Measurements from ENCODE around the gene BDKRB2. TPM values are rescaled to one million over a fixed set of nuclear protein-coding genes. Genes with fewer than 3 reads are reported as not detected.
A peak's percentile ranks its signal among the peaks of the same experiment; 100 is the strongest.

Gene BDKRB2
- total and polyA plus RNA-seq, 2 of the 4 experiments (the other 2 are of a cell fraction), result 60.9 to 73.1 TPM

- Histone ChIP-seq H2AFZ (replicated peaks; ENCODE audit: low read length, poor library complexity) (no peak overlapping the region), H2AK9ac (replicated peaks; ENCODE audit: low read depth, low read length, poor library complexity) (peak overlapping the region; percentile 1), H3K4me2 (ENCODE audit: low read depth, low read length) (no peak overlapping the region), H3K36me3 (ENCODE audit: control insufficient read depth, insufficient read depth, low read length) (peaks cover 82% of the 10 kb centered on the region), H4K91ac (ENCODE audit: insufficient read depth, low read depth, low read length) (peak overlapping the region; percentile 64), H3K14ac (replicated peaks; ENCODE audit: low read depth, low read length) (0 out of 2 replicates have a peak overlapping the region, but pooled peaks have one; percentile 6), H4K5ac (ENCODE audit: low read depth, low read length) (no peak overlapping the region), H3K18ac (ENCODE audit: low read depth, low read length) (no peak overlapping the region), H3K4me1 (ENCODE audit: control insufficient read depth, insufficient read depth, low read length) (peaks cover 29% of the 10 kb centered on the region), H4K20me1 (ENCODE audit: insufficient read depth, low read length) (peaks cover 53% of the 10 kb centered on the region), H3K56ac (ENCODE audit: extremely low read depth, insufficient read depth, low read length) (no peak overlapping the region), H3K23ac (ENCODE audit: low read depth, low read length) (peak overlapping the region; percentile 41), H3K9ac (ENCODE audit: low read depth, low read length) (no peak overlapping the region), H3K27me3 (ENCODE audit: control insufficient read depth, insufficient read depth, low read length) (no peaks in the 10 kb centered on the region), H3K79me1 (ENCODE audit: low read depth in 1 of 2, low read length in 2 of 2) (peaks cover 61 to 91% of the 10 kb centered on the region in 2 experiments), H2BK15ac (ENCODE audit: low read depth, low read length) (no peak overlapping the region), H2BK20ac (ENCODE audit: low read depth, low read length) (peak overlapping the region; percentile 14), H3K9me1 (ENCODE audit: insufficient read depth, low read length) (peaks cover 57% of the 10 kb centered on the region), H3K4ac (ENCODE audit: low read depth, low read length) (peak overlapping the region; percentile 69), H3K27ac (ENCODE audit: insufficient read depth, low read length) (peak overlapping the region; percentile 15; the same call in 1 of the 2 replicates), H3K4me3 (ENCODE audit: insufficient read depth, low read depth, low read length) (no peak overlapping the region), H4K8ac (ENCODE audit: low read depth in 2 of 2, low read length in 2 of 2) (peak overlapping the region; percentile 4 to 45; a peak in 1 of 4 replicates), H2BK120ac (ENCODE audit: low read depth, low read length) (peak overlapping the region; percentile 58), H2AK5ac (ENCODE audit: low read depth, low read length) (peak overlapping the region; percentile 10; the same call in 1 of the 2 replicates), H3K9me3 (ENCODE audit: control insufficient read depth, insufficient read depth, low read length) (no peaks in the 10 kb centered on the region), H2BK5ac (ENCODE audit: low read depth, low read length, poor library complexity, severe bottlenecking) (peak overlapping the region; percentile 50)
- intact Hi-C loops (cut with micrococcal nuclease), result no loop called here
- CTCF ChIA-PET, result no interaction called here
- dilution Hi-C loops (cut with HindIII; ENCODE audit: low sequenced_read_pairs, unreplicated experiment), result no loop called here
- DNase-seq (no peak), ATAC-seq (ENCODE audit: low read depth) (no peak)
- in situ Hi-C loops (cut with MboI; ENCODE audit: low sequenced_read_pairs), result no loop called here
- no peak for TF ChIP-seq POLR2A (IDR thresholded peaks at IDR 0.05; ENCODE audit: low read depth, low read length)
- no peak for TF ChIP-seq MAZ (IDR thresholded peaks at IDR 0.05; ENCODE audit: borderline replicate concordance, low read depth, low read length)
- TF ChIP-seq CEBPB (IDR thresholded peaks at IDR 0.05; ENCODE audit: low read depth, low read length), result no peak
- no peak for TF ChIP-seq NFE2L2 (IDR thresholded peaks at IDR 0.05; ENCODE audit: low read depth, low read length)
- no peak for TF ChIP-seq RFX5 (IDR thresholded peaks at IDR 0.05; ENCODE audit: low read depth, low read length)
- TF ChIP-seq, protein P1, sequence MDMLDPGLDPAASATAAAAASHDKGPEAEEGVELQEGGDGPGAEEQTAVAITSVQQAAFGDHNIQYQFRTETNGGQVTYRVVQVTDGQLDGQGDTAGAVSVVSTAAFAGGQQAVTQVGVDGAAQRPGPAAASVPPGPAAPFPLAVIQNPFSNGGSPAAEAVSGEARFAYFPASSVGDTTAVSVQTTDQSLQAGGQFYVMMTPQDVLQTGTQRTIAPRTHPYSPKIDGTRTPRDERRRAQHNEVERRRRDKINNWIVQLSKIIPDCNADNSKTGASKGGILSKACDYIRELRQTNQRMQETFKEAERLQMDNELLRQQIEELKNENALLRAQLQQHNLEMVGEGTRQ (IDR thresholded peaks at IDR 0.05; ENCODE audit: low read depth, low read length), result no peak
- TF ChIP-seq FOS (IDR thresholded peaks at IDR 0.05; ENCODE audit: low read depth, low read length), result no peak
- no peak for TF ChIP-seq RCOR1 (IDR thresholded peaks at IDR 0.05; ENCODE audit: insufficient replicate concordance, low read length)
- BruUV-seq (replicated peaks), result no TSS peak
- POLR2A ChIA-PET (ENCODE audit: unreplicated experiment), result no interaction called here
- 83% methylated on average over 5 of the region's 8 CpGs; no CpG with 5 or more reads in 1 of the 2 experiments for WGBS, 2 experiments (ENCODE audit: extremely low coverage in 2 of 2, insufficient read length in 1 of 2)
These were observed 19.9 kb downstream of the BDKRB2 start for GRCh38 chr14:96224480-96225096.

Data from IMR-90 (cell line).